ENCODE data around the gene LPP.

Gene LPP

DNA sequence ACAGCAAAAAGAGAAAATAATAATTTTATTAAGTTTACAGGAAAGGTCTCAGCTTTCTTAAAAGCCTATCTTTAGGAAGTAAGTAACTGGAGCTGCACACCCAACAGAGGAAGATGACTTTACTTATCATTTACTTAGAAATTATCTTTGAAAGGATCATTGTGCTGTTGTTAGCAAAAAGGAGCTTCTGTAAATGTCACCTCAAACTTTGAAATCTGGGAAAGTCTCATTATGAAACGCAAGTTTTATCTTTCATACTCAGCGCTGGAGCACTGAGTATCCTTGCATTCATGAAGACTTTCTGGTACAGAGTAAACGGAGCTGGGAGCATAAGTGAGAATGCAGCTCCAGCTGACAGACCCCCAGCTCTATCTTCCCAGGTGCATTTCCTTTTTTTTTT is 526.6 kb downstream of the LPP start:
- no peak for TF ChIP-seq POU2F2 (IDR thresholded peaks at IDR 0.05; ENCODE audit: low read depth, low read length)
- TF ChIP-seq POLR2AphosphoS5 (IDR thresholded peaks at IDR 0.05; ENCODE audit: low read depth, low read length) = no peak
- no peak for TF ChIP-seq SPI1 (IDR thresholded peaks at IDR 0.05; ENCODE audit: low read depth, low read length)
- TF ChIP-seq TAF1 (IDR thresholded peaks at IDR 0.05; ENCODE audit: low read depth, low read length) = no peak
- TF ChIP-seq POLR2A (IDR thresholded peaks at IDR 0.05; ENCODE audit: low read depth, low read length) = no peak
- no peak for TF ChIP-seq PAX5 (IDR thresholded peaks at IDR 0.05; ENCODE audit: insufficient read depth, low read length, severe bottlenecking)
- no peak for DNase-seq (ENCODE audit: insufficient read length, low spot score)
- FAIRE-seq = no peak

DNA sequence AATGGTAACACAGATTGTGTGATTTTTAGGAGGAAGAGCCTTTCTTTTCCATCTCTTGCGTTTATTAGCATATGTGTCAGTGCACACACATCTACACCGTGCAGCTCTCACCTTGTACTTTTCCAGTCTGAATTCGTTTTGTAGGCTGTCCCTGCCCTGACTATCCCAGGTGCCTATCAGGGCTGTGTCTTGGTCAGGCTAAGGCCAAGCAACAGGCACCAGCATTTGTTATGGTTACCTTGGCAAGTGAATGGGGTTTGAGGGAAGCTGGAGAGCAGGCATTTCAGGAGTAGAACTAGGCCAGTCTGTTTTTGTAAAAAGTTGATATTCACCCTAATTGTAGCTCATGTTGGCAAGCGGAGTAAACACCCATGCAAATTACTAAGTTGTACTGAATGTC is 528.4 kb downstream of the LPP start:
- FAIRE-seq = no peak
- no peak for TF ChIP-seq POLR2A (IDR thresholded peaks at IDR 0.05; ENCODE audit: low read depth, low read length)
- TF ChIP-seq SPI1 (IDR thresholded peaks at IDR 0.05; ENCODE audit: low read depth, low read length) = no peak
- TF ChIP-seq TAF1 (IDR thresholded peaks at IDR 0.05; ENCODE audit: low read depth, low read length) = no peak
- DNase-seq (ENCODE audit: insufficient read length, low spot score) = no peak

DNA sequence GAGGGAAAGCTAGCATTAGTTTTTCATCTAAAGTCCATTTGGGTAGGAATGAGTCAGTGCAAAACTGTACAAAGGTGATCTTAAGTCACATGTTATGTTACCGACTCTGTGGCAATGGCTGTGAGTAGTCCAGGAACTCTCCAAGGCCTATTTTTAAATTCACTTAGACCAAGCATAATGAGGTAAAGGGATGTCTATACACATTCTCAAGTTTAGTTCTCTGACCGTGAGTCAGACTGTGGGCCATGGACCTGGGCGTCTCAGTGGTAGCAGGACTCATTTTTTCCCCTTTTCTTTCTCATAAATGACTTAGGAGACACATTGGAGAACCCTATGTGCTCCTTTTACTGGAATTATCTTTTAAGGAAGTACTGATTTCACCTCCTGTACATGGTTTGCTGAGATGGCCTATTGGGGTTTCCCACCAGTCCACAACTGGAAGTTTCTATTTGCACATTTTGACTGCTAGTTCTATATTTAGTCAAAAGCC is 529.1 kb downstream of the LPP start:
- DNase-seq (ENCODE audit: insufficient read length, low spot score) = no peak
- TF ChIP-seq POLR2AphosphoS5 (IDR thresholded peaks at IDR 0.05; ENCODE audit: low read depth, low read length) (no peak), POU2F2 (IDR thresholded peaks at IDR 0.05; ENCODE audit: low read depth, low read length) (no peak), POLR2A (IDR thresholded peaks at IDR 0.05; ENCODE audit: low read depth, low read length) (no peak)
- no peak for FAIRE-seq

DNA sequence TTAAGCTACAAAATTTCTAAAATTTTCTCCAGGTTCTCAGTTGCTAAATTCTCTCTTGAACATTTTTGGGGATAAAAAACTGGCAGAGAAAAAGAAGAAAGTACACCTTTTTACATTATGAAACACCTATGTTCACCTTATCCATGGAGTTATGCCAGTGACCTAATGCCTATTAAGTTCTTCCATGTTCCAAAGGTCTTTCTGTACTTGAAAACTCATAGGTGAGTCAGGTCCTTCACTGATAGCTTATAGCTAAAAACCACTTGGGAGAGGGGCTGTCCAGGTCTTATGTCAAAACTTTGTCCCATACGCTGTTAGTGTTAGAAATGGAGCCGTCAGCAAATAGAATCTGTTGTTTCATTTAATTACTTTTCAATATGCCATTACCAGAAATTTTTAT is 530.3 kb downstream of the LPP start:
- TF ChIP-seq TAF1 (IDR thresholded peaks at IDR 0.05; ENCODE audit: low read depth, low read length) (no peak), PAX5 (IDR thresholded peaks at IDR 0.05; ENCODE audit: insufficient read depth, low read length, severe bottlenecking) (no peak), SPI1 (IDR thresholded peaks at IDR 0.05; ENCODE audit: low read depth, low read length) (no peak)
- DNase-seq (ENCODE audit: insufficient read length, low spot score) = no peak
- no peak for FAIRE-seq

DNA sequence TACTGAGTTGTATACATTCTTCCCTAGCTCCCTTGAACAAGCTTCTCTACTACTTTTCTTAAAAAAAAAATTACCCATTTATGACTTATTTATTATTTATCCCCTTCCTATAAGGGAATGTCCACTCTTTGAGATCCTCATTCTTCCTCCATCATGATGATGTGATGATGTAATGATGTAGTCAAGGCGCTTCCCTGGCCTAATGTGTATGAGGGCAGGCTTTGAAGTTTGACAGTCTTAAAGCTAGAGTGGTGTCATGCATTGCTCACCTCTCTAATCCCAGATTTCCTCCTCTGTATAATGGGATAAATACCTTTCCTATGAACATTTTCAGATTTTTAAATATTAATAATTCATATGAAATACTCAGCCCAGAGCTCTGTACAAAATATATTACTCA is 531.8 kb downstream of the LPP start:
- no peak for TF ChIP-seq PAX5 (IDR thresholded peaks at IDR 0.05; ENCODE audit: insufficient read depth, low read length, severe bottlenecking)
- no peak for TF ChIP-seq POLR2AphosphoS5 (IDR thresholded peaks at IDR 0.05; ENCODE audit: low read depth, low read length)
- TF ChIP-seq TAF1 (IDR thresholded peaks at IDR 0.05; ENCODE audit: low read depth, low read length) = no peak
- TF ChIP-seq POU2F2 (IDR thresholded peaks at IDR 0.05; ENCODE audit: low read depth, low read length) = no peak
- no peak for TF ChIP-seq POLR2A (IDR thresholded peaks at IDR 0.05; ENCODE audit: low read depth, low read length)
- TF ChIP-seq SPI1 (IDR thresholded peaks at IDR 0.05; ENCODE audit: low read depth, low read length) = no peak
- DNase-seq (ENCODE audit: insufficient read length, low spot score) (no peak), FAIRE-seq (no peak)

DNA sequence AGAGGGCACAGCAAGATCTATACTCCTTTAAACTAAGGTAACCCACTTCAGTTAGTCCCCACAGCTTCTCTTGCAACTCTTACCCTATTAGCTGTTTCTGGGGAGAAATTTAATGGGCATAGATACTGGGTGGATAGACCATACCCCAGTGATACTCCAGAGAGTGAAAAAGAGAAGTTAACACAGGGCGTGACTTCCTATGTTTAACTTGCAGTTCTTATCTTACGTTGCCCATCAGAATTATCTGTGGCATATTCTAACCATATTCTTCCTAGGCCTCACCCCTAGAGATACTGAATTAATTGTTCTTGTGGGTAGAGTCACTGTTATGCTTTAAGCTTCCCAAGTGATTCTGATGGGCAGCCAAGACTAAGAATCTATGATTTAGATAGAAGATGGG is 532.4 kb downstream of the LPP start:
- no peak for DNase-seq (ENCODE audit: insufficient read length, low spot score)
- TF ChIP-seq SPI1 (IDR thresholded peaks at IDR 0.05; ENCODE audit: low read depth, low read length) = no peak
- no peak for TF ChIP-seq POU2F2 (IDR thresholded peaks at IDR 0.05; ENCODE audit: low read depth, low read length)
- TF ChIP-seq POLR2A (IDR thresholded peaks at IDR 0.05; ENCODE audit: low read depth, low read length) = no peak
- no peak for TF ChIP-seq TAF1 (IDR thresholded peaks at IDR 0.05; ENCODE audit: low read depth, low read length)
- no peak for TF ChIP-seq PAX5 (IDR thresholded peaks at IDR 0.05; ENCODE audit: insufficient read depth, low read length, severe bottlenecking)
- TF ChIP-seq POLR2AphosphoS5 (IDR thresholded peaks at IDR 0.05; ENCODE audit: low read depth, low read length) = no peak
- FAIRE-seq = no peak

DNA sequence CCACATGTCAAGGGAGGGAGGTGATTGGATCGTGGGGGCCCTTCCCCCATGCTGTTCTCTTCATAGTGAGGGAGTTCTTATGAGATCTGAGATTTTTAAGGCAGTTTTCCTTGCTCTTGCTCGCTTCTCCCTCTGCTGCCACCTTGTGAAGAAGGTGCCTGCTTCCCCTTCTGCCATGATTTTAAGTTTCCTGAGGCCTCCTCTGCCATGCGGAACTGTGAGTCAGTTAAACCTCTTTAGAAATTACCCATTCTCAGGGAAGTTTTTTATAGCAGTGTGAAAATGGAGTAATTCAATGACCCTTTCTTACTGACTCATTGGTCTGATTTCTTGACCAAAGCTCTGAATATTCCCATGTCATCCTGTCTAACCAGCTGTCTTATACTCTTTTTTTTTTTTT is 533.4 kb downstream of the LPP start:
- TF ChIP-seq TAF1 (IDR thresholded peaks at IDR 0.05; ENCODE audit: low read depth, low read length) = no peak
- no peak for TF ChIP-seq POLR2A (IDR thresholded peaks at IDR 0.05; ENCODE audit: low read depth, low read length)
- TF ChIP-seq PAX5 (IDR thresholded peaks at IDR 0.05; ENCODE audit: insufficient read depth, low read length, severe bottlenecking) = no peak
- no peak for TF ChIP-seq POLR2AphosphoS5 (IDR thresholded peaks at IDR 0.05; ENCODE audit: low read depth, low read length)
- TF ChIP-seq SPI1 (IDR thresholded peaks at IDR 0.05; ENCODE audit: low read depth, low read length) = no peak
- TF ChIP-seq POU2F2 (IDR thresholded peaks at IDR 0.05; ENCODE audit: low read depth, low read length) = no peak
- no peak for FAIRE-seq
- no peak for DNase-seq (ENCODE audit: insufficient read length, low spot score)

DNA sequence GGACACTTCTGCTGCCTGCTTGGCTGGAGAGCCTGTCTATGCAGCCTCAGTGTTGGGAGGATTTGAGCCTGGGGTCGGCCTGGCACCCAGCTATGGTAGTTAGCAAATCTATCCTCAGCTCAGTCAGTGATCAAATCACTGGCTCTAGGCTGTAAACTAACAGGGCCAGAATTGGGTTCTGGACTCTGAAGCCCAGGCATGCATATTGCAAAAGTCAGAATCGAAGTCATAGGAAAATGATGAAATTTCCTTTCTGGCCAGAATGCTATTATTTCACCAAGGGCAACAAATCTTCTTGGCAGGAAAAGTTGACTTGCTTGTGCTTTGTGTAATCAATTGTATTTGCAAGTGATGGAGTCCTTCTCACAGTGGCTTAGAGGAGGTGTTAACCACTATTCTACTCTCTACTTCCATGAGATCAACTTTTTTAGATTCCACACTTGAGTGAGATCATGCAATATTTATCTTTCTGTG is 535.2 kb downstream of the LPP start:
- FAIRE-seq (no peak), DNase-seq (ENCODE audit: insufficient read length, low spot score) (no peak)
- no peak for TF ChIP-seq POLR2AphosphoS5 (IDR thresholded peaks at IDR 0.05; ENCODE audit: low read depth, low read length)
- TF ChIP-seq POU2F2 (IDR thresholded peaks at IDR 0.05; ENCODE audit: low read depth, low read length) = no peak

DNA sequence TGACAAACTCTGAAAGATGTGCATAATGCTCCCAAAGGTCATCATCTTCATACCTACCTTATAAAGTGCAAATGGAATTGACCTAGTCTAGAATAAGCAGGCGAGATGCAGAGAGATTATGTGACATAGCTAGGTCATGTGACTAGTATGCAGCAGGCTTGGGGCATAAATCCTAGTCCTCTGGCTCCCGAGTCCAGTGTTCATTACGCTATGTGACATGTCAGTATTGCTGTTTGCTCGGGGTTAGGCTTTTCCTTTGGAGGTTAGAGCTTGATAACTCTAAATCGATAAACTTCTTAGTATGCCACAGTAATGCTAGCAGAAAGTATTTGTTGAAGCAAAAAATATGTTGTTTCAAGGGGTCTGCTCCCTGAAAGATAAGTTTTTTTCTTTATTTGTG is 536.1 kb downstream of the LPP start:
- no peak for TF ChIP-seq PAX5 (IDR thresholded peaks at IDR 0.05; ENCODE audit: insufficient read depth, low read length, severe bottlenecking)
- no peak for TF ChIP-seq POU2F2 (IDR thresholded peaks at IDR 0.05; ENCODE audit: low read depth, low read length)
- TF ChIP-seq POLR2A (IDR thresholded peaks at IDR 0.05; ENCODE audit: low read depth, low read length) = no peak
- FAIRE-seq (no peak), DNase-seq (ENCODE audit: insufficient read length, low spot score) (no peak)

DNA sequence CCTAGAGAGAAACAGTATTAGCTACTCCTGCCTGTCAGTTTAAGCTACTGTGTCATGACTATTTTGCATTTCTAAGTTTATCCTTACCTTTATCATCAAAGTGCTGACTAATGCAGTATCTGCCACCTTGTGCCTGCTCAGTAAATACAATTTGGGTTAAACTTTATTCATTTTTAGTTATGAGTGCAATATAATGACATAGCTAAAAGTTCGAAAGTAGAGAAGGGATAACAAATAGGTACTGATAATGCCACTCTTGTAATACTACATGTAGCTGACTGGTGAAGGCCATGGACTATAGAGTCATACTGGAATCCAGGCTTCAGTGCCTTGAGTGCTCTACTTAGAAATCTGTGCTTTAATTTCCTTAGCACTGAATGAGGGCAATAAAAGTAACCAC is 537.0 kb downstream of the LPP start:
- FAIRE-seq (no peak), DNase-seq (ENCODE audit: insufficient read length, low spot score) (no peak)
- TF ChIP-seq POLR2AphosphoS5 (IDR thresholded peaks at IDR 0.05; ENCODE audit: low read depth, low read length) (no peak), TAF1 (IDR thresholded peaks at IDR 0.05; ENCODE audit: low read depth, low read length) (no peak), PAX5 (IDR thresholded peaks at IDR 0.05; ENCODE audit: insufficient read depth, low read length, severe bottlenecking) (no peak), POU2F2 (IDR thresholded peaks at IDR 0.05; ENCODE audit: low read depth, low read length) (no peak), POLR2A (IDR thresholded peaks at IDR 0.05; ENCODE audit: low read depth, low read length) (no peak), SPI1 (IDR thresholded peaks at IDR 0.05; ENCODE audit: low read depth, low read length) (no peak)

DNA sequence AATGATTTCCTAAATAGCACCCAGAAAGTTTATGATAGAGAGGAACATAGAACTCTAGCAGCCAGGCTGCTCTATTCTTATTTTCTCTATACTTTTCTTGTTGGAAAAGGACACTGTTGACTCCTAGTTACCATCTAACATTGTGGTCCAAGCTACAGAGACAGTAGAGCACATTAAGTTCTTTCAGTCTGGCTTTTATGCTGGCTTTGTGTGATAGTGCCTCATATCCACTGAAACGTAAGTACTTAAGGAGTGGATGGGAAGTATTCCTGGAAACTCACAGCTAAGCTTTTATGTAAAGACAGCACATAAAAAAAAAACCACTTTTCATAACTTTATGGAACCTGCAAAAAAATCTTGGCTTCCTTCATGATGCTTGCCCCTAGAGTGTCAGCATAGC is 537.7 kb downstream of the LPP start:
- DNase-seq (ENCODE audit: insufficient read length, low spot score) = no peak
- TF ChIP-seq TAF1 (IDR thresholded peaks at IDR 0.05; ENCODE audit: low read depth, low read length) (no peak), POU2F2 (IDR thresholded peaks at IDR 0.05; ENCODE audit: low read depth, low read length) (no peak), POLR2AphosphoS5 (IDR thresholded peaks at IDR 0.05; ENCODE audit: low read depth, low read length) (no peak), PAX5 (IDR thresholded peaks at IDR 0.05; ENCODE audit: insufficient read depth, low read length, severe bottlenecking) (no peak), POLR2A (IDR thresholded peaks at IDR 0.05; ENCODE audit: low read depth, low read length) (no peak), SPI1 (IDR thresholded peaks at IDR 0.05; ENCODE audit: low read depth, low read length) (no peak)
- FAIRE-seq = no peak

Measured in GM12891 (cell line).